ENCODE measurements around the gene ADO. TPM values are rescaled to one million over a fixed set of nuclear protein-coding genes. Genes with fewer than 3 reads are reported as not detected.

ADO gene
- total RNA-seq, 1 donor from 2014 or later, result 41.0 TPM

- no peak overlapping the region for H3K27ac Mint-ChIP-seq (ENCODE audit: unreplicated experiment)
- TF ChIP-seq CTCF (conservative IDR thresholded peaks at IDR 0.05), result no peak
- H3K4me3 Mint-ChIP-seq, result no peak overlapping the region
- H3K36me3 Mint-ChIP-seq (ENCODE audit: low read depth), result peaks cover 4% of the 10 kb centered on the region
- H3K27me3 Mint-ChIP-seq (ENCODE audit: low read depth), result no peaks in the 10 kb centered on the region
- H3K4me1 Mint-ChIP-seq, result peaks cover 8% of the 10 kb centered on the region
- H3K9me3 Mint-ChIP-seq, result peaks cover 22% of the 10 kb centered on the region
- no peak for DNase-seq (ENCODE audit: low read depth, low spot score)
Measured at GRCh38 chr10:62847433-62847832, 42.9 kb downstream of the ADO start.

- Mint-ChIP-seq H3K27me3 (ENCODE audit: low read depth) (no peaks in the 10 kb centered on the region), H3K4me3 (no peak overlapping the region), H3K4me1 (peaks cover 14% of the 10 kb centered on the region), H3K36me3 (ENCODE audit: low read depth) (peaks cover 4% of the 10 kb centered on the region), H3K27ac (ENCODE audit: unreplicated experiment) (no peak overlapping the region), H3K9me3 (peaks cover 17% of the 10 kb centered on the region)
- TF ChIP-seq CTCF (conservative IDR thresholded peaks at IDR 0.05), result no peak
- DNase-seq (ENCODE audit: low read depth, low spot score), result no peak
Measured at GRCh38 chr10:62850646-62851045, 46.1 kb downstream of the ADO start.

- peaks cover 15% of the 10 kb centered on the region for H3K4me1 Mint-ChIP-seq
- H3K27me3 Mint-ChIP-seq (ENCODE audit: low read depth), result no peaks in the 10 kb centered on the region
- H3K4me3 Mint-ChIP-seq, result no peak overlapping the region
- H3K36me3 Mint-ChIP-seq (ENCODE audit: low read depth), result peaks cover 4% of the 10 kb centered on the region
- H3K27ac Mint-ChIP-seq (ENCODE audit: unreplicated experiment), result no peak overlapping the region
- DNase-seq (ENCODE audit: low read depth, low spot score), result no peak
- TF ChIP-seq CTCF (conservative IDR thresholded peaks at IDR 0.05), result peak; percentile 46
- H3K9me3 Mint-ChIP-seq, result peaks cover 17% of the 10 kb centered on the region
Measured at GRCh38 chr10:62851442-62851841, 46.9 kb downstream of the ADO start.

GRCh38 chr10:62852961-62853702 is 48.6 kb downstream of the ADO start:
- H3K27ac Mint-ChIP-seq (ENCODE audit: unreplicated experiment), result no peak overlapping the region
- H3K4me1 Mint-ChIP-seq, result peaks cover 19% of the 10 kb centered on the region
- no peak for TF ChIP-seq CTCF (conservative IDR thresholded peaks at IDR 0.05)
- no peak overlapping the region for H3K4me3 Mint-ChIP-seq
- DNase-seq (ENCODE audit: low read depth, low spot score), result no peak
- no peaks in the 10 kb centered on the region for H3K27me3 Mint-ChIP-seq (ENCODE audit: low read depth)
- H3K36me3 Mint-ChIP-seq (ENCODE audit: low read depth), result peaks cover 4% of the 10 kb centered on the region
- peaks cover 8% of the 10 kb centered on the region for H3K9me3 Mint-ChIP-seq

GRCh38 chr10:62853710-62854109 is 49.2 kb downstream of the ADO start:
- TF ChIP-seq CTCF (conservative IDR thresholded peaks at IDR 0.05), result no peak
- peaks cover 23% of the 10 kb centered on the region for H3K4me1 Mint-ChIP-seq
- H3K36me3 Mint-ChIP-seq (ENCODE audit: low read depth), result peaks cover 4% of the 10 kb centered on the region
- no peak for DNase-seq (ENCODE audit: low read depth, low spot score)
- H3K27me3 Mint-ChIP-seq (ENCODE audit: low read depth), result no peaks in the 10 kb centered on the region
- no peak overlapping the region for H3K27ac Mint-ChIP-seq (ENCODE audit: unreplicated experiment)
- peaks cover 3% of the 10 kb centered on the region for H3K9me3 Mint-ChIP-seq
- H3K4me3 Mint-ChIP-seq, result no peak overlapping the region

All from neural crest cell (in vitro differentiated cells).